Cerebellar nuclear complex (tissue), 1 donor: ENCODE results near the gene NPHS1.
A peak's percentile ranks its signal among the peaks of the same experiment; 100 is the strongest.
"Not testable (repeated sequence)": the region's sequence is repeated elsewhere in the genome, so short reads cannot be mapped to it uniquely, and the experiment has no call there.

ENCODE experiments used
- DNase-seq, 2 experiments: peaks; one replicate each; lab custom pipeline; 2025; lab: John Stamatoyannopoulos, UW

The NPHS1 gene

GRCh38 chr19:35812220-35813042, 39.9 kb downstream of the NPHS1 start, which contains the start of gene PRODH2:
Gene PRODH2, minus strand, starts transcription at chr19:35812845. Its CDS starts 40 bp downstream, at chr19:35812805.
- no peak for DNase-seq

GRCh38 chr19:35811317-35812219, 40.7 kb downstream of the NPHS1 start:
- no peak for DNase-seq

GRCh38 chr19:35807633-35808032, 44.7 kb downstream of the NPHS1 start:
- DNase-seq: no peak

- no peak for DNase-seq
These were observed 45.7 kb downstream of the NPHS1 start for GRCh38 chr19:35806597-35806996.

- no peak for DNase-seq
These were observed 46.7 kb downstream of the NPHS1 start for GRCh38 chr19:35805526-35806102.

GRCh38 chr19:35801828-35802227, 50.5 kb downstream of the NPHS1 start:
- DNase-seq: no peak

- DNase-seq: no peak
These were observed 54.6 kb downstream of the NPHS1 start for GRCh38 chr19:35797663-35798062.

GRCh38 chr19:35796645-35797542, 55.4 kb downstream of the NPHS1 start:
- no peak for DNase-seq

GRCh38 chr19:35795564-35795963, 56.7 kb downstream of the NPHS1 start:
- DNase-seq: not testable (repeated sequence)

- no peak for DNase-seq
These were observed 58.7 kb downstream of the NPHS1 start for GRCh38 chr19:35793381-35794165.

- DNase-seq: no peak
These were observed 59.4 kb downstream of the NPHS1 start for GRCh38 chr19:35792888-35793287.

GRCh38 chr19:35792312-35792711, 60.0 kb downstream of the NPHS1 start:
- DNase-seq: no peak

GRCh38 chr19:35791814-35792279, 60.5 kb downstream of the NPHS1 start:
- DNase-seq: no peak

GRCh38 chr19:35790981-35791813, 61.1 kb downstream of the NPHS1 start:
- DNase-seq: peak in 1 of 2 experiments; percentile 21

GRCh38 chr19:35789978-35790944, 62.0 kb downstream of the NPHS1 start:
- no peak for DNase-seq

GRCh38 chr19:35789195-35789977, 62.9 kb downstream of the NPHS1 start:
- DNase-seq: no peak

GRCh38 chr19:35788205-35788960, 63.9 kb downstream of the NPHS1 start:
- DNase-seq: no peak
